Measurements from ENCODE around the gene CCNT2.

The CCNT2 gene

GRCh38 chr2:134988994-134989605, 70.5 kb downstream of the CCNT2 start:
- peak; percentile 9 for TF ChIP-seq CTCF (IDR thresholded peaks at IDR 0.05; ENCODE audit: insufficient read depth, low read length, missing control alignments)
- CTCF ChIA-PET: interaction anchor here (0.5 to 9.4 kb wide), 17 partner anchors 12 to 1396 kb away, joined by 3 to 98 read pairs (median 4); no protein-coding TSS in a partner anchor
- no peak overlapping the region for H3K4me3 ChIP-seq (ENCODE audit: low read depth, low read length)
- no peak for DNase-seq (ENCODE audit: low read depth, low spot score)
- POLR2A ChIA-PET: no interaction called here

- no peak for TF ChIP-seq CTCF (IDR thresholded peaks at IDR 0.05; ENCODE audit: insufficient read depth, low read length, missing control alignments)
- CTCF ChIA-PET: interaction anchor here (1.2 to 9.4 kb wide), 2 partner anchors 8 to 710 kb away, joined by 4 to 98 read pairs; no protein-coding TSS in a partner anchor
- POLR2A ChIA-PET: no interaction called here
- no peak overlapping the region for H3K4me3 ChIP-seq (ENCODE audit: low read depth, low read length)
- no peak for DNase-seq (ENCODE audit: low read depth, low spot score)
Observed at GRCh38 chr2:134999521-134999920, 80.9 kb downstream of the CCNT2 start.

- no peak overlapping the region for H3K4me3 ChIP-seq (ENCODE audit: low read depth, low read length)
- DNase-seq (ENCODE audit: low read depth, low spot score): no peak
- ChIA-PET POLR2A (no interaction called here), CTCF (interaction anchor here (0.9 to 9.4 kb wide), 4 partner anchors 11 to 742 kb away, joined by 3 to 131 read pairs (median 50); no protein-coding TSS in a partner anchor)
- TF ChIP-seq CTCF (IDR thresholded peaks at IDR 0.05; ENCODE audit: insufficient read depth, low read length, missing control alignments): no peak
Observed at GRCh38 chr2:135002836-135003235, 84.2 kb downstream of the CCNT2 start.

- TF ChIP-seq CTCF (IDR thresholded peaks at IDR 0.05; ENCODE audit: insufficient read depth, low read length, missing control alignments): peak; percentile 95
- peak; percentile 4 for DNase-seq (ENCODE audit: low read depth, low spot score)
- POLR2A ChIA-PET: no interaction called here
- CTCF ChIA-PET: interaction anchor here (0.6 to 9.4 kb wide), 53 partner anchors 8 to 812 kb away, joined by 3 to 131 read pairs (median 4); partner anchors contain the start of gene RAB3GAP1
- no peak overlapping the region for H3K4me3 ChIP-seq (ENCODE audit: low read depth, low read length)
Observed at GRCh38 chr2:135004005-135004746, 85.6 kb downstream of the CCNT2 start.

- DNase-seq (ENCODE audit: low read depth, low spot score): no peak
- H3K4me3 ChIP-seq (ENCODE audit: low read depth, low read length): no peak overlapping the region
- TF ChIP-seq CTCF (IDR thresholded peaks at IDR 0.05; ENCODE audit: insufficient read depth, low read length, missing control alignments): no peak
- ChIA-PET CTCF (interaction anchor here (0.8 to 9.4 kb wide), 8 partner anchors 9 to 704 kb away, joined by 3 to 131 read pairs (median 22); no protein-coding TSS in a partner anchor), POLR2A (no interaction called here)
Observed at GRCh38 chr2:135005753-135006152, 87.1 kb downstream of the CCNT2 start.

Measured in AG04449 (cell line).